ENCODE results near the gene SEZ6L. TPM values are rescaled to one million over a fixed set of nuclear protein-coding genes. Genes with fewer than 3 reads are reported as not detected.
A peak's percentile ranks its signal among the peaks of the same experiment; 100 is the strongest.

The SEZ6L gene
- total RNA-seq, 1 donor from 2014 or later, result not detected

DNA sequence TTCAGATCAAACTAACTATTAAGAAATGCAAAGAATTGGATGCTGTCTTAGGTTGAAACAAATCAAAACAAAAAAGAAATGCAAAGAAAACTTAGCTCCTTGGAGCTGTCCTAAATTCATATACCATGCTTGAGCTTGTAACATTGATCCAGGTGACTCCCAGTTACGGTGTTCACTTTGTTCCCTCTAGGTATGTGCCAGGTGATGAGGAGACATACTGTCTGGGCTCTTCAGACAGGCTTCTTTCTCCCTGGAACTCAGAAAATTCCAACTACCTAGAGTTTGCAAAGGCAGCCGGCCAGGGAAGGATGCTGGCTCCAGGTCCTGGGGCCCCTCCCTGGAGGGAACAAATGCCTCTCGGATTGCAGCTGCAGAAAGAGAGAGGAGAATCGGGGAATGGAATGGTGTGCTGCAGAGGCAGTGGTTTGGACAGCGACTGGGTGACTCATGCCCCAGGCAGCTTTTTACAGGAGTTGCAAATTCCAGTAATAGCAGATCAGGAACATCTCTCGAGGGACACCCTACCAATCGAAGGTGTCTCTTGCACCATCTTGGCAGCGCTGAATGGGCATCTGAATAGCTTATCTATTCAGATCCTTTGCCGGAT, 247.5 kb downstream of the SEZ6L start:
- no peak for DNase-seq (ENCODE audit: low read depth, low spot score)

GRCh38 chr22:26417406-26417805, 248.1 kb downstream of the SEZ6L start:
- DNase-seq (ENCODE audit: low read depth, low spot score), result no peak

- no peak for DNase-seq (ENCODE audit: low read depth, low spot score)
Observed at GRCh38 chr22:26418620-26419019, 249.4 kb downstream of the SEZ6L start.

- no peak for DNase-seq (ENCODE audit: low read depth, low spot score)
Observed at GRCh38 chr22:26426924-26427323, 257.7 kb downstream of the SEZ6L start.

DNA sequence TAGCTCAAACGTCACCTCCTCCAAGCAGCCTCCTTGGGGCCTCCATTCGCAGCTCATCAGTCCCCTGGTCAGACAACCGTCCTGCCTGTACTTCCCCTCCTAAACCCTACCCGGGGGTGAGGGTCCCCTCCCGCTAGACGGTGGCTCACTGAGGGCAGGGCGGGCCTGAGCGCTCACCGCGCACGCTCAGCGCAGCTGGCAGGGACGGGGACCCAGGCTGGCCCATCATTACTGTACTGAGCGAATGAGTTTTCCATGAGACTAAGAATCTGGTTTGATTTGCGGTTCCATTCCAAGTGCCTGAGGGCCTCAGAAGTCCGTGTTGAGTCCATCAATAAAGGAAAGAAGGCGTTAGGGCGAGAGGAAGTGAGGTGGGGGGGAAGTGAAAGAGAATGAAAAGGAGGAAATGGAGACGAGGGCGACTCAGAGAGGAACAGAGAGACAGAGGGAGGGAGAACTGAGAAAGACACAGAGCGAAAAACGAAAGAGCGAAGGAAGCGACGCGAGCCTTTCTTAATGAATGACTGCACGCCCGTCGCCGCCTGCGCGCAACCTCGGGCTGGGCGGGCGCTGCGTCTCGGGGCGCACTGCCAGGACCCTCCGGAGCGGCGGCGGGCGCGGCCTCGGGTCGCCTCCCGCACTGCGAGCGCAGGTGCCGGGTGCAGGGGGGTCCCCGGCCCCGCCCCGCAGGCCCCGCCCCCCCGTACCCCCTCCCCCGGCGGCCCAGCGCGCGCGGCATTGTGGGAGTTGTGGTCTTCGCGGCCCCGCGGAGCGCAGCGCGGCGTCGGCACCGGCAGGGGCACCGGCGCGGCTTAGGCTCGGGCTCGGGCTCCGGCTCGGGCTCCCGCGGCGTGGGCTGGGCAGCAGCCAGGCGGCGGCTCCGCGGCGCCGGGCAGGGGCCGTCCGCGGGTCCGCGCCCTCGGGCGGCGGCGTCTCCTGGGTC, 259.5 kb downstream of the SEZ6L start, which contains the start of gene ASPHD2:
TSS of gene ASPHD2 (plus strand) at position 746 of the 943 bp plus-strand sequence. CDS start 4,356 bp downstream, outside the sequence.
- peak; percentile 15 for DNase-seq (ENCODE audit: low read depth, low spot score)

DNA sequence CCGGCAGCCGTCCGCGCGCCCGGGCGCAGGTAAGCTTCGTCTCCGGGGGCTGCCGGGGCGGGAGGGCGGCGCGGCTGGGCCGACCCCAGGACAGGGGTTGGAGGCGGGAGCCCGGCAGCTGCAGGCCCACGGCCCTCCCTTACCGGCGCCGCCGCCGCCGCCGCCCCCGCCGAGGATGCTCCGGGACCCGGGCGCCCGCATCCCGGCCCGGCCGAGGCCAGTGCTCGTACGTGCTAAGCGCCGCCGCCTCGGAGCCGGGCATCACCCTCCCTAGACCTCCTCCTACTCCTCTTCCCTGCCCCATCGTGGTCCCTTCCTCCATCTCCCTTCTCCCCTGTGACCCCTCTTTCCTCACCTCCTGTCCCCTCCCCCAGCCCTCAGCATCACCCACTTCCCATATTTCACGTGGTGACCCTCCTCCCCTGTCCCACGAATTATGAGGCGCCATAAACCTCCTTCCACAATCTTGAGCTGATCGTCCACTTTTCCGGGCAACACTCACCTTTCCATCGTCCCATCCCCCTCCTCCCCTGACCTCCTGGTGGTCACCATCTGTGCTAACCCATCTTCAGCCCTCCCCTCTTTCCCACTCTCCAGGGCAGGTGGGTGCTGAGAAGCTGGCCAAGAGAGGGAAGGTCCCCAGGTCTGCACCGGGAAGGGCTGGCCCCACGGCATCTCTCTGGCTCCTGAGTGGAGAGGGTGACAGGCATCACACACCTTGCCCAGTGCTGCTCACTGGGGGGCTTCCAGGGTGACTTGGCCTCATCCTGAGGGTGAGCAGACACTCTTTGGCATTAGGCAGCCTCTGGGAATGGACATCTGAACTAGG, 260.4 kb downstream of the SEZ6L start:
- no peak for DNase-seq (ENCODE audit: low read depth, low spot score)

GRCh38 chr22:26430600-26430999, 261.3 kb downstream of the SEZ6L start:
- DNase-seq (ENCODE audit: low read depth, low spot score), result no peak

GRCh38 chr22:26431261-26431995, 262.2 kb downstream of the SEZ6L start:
- peak; percentile 32 for DNase-seq (ENCODE audit: low read depth, low spot score)

GRCh38 chr22:26432619-26433311, 263.5 kb downstream of the SEZ6L start:
- no peak for DNase-seq (ENCODE audit: low read depth, low spot score)
